AG10803 (cell line): ENCODE measurements around the gene TMPRSS12.
A peak's percentile ranks its signal among the peaks of the same experiment; 100 is the strongest.
"Not testable (repeated sequence)": the region's sequence is repeated elsewhere in the genome, so short reads cannot be mapped to it uniquely, and the experiment has no call there.

Experiments used
- DNase-seq: peaks from one replicate; pipeline ENCODE4 v3.0.0; 2010; ENCODE audit warnings: low read depth
- H3K4me3 ChIP-seq: 2 replicates; pipeline ENCODE4 v1.5.1; 2011; ENCODE audit warnings: mild to moderate bottlenecking, low read length, control low read depth
- TF ChIP-seq, protein P1 (sequence below): conservative IDR thresholded peaks from 2 replicates; pipeline ENCODE4 v1.5.1; 2011; ENCODE audit warnings: mild to moderate bottlenecking, low read length, control low read depth, inconsistent platforms

The TMPRSS12 gene

GRCh38 chr12:50928392-50928791 lies 85.7 kb downstream of the TMPRSS12 start:
- no peak overlapping the region for H3K4me3 ChIP-seq
- DNase-seq = no peak
- TF ChIP-seq, protein P1, sequence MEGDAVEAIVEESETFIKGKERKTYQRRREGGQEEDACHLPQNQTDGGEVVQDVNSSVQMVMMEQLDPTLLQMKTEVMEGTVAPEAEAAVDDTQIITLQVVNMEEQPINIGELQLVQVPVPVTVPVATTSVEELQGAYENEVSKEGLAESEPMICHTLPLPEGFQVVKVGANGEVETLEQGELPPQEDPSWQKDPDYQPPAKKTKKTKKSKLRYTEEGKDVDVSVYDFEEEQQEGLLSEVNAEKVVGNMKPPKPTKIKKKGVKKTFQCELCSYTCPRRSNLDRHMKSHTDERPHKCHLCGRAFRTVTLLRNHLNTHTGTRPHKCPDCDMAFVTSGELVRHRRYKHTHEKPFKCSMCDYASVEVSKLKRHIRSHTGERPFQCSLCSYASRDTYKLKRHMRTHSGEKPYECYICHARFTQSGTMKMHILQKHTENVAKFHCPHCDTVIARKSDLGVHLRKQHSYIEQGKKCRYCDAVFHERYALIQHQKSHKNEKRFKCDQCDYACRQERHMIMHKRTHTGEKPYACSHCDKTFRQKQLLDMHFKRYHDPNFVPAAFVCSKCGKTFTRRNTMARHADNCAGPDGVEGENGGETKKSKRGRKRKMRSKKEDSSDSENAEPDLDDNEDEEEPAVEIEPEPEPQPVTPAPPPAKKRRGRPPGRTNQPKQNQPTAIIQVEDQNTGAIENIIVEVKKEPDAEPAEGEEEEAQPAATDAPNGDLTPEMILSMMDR = no peak

GRCh38 chr12:50929831-50930230 lies 87.1 kb downstream of the TMPRSS12 start:
- TF ChIP-seq, protein P1 = no peak
- DNase-seq = no peak
- H3K4me3 ChIP-seq = no peak overlapping the region

DNA sequence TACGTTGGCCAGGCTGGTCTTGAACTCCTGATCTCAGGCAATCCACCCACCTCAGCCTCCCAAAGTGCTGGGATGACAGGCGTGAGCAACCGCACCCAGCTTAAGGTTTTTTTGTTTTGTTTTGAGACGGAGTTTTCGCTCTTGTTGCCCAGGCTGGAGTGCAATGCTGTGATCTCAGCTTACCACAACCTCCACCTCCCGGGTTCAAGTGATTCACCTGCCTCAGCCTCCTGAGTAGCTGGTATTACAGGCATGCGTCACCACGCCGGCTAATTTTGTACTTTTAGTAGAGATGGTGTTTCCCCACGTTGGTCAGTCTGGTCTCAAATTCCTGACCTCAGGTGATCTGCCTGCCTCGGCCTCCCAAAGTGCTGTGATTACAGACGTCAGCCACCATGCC lies 87.8 kb downstream of the TMPRSS12 start:
- DNase-seq, H3K4me3 ChIP-seq: not testable (repeated sequence)

GRCh38 chr12:50932787-50933280 lies 90.1 kb downstream of the TMPRSS12 start:
- H3K4me3 ChIP-seq = no peak overlapping the region
- DNase-seq = no peak
- TF ChIP-seq, protein P1 = no peak

- H3K4me3 ChIP-seq = no peak overlapping the region
- DNase-seq = no peak
- TF ChIP-seq, protein P1 = no peak
Observed at GRCh38 chr12:50933459-50934124, 90.9 kb downstream of the TMPRSS12 start.

DNA sequence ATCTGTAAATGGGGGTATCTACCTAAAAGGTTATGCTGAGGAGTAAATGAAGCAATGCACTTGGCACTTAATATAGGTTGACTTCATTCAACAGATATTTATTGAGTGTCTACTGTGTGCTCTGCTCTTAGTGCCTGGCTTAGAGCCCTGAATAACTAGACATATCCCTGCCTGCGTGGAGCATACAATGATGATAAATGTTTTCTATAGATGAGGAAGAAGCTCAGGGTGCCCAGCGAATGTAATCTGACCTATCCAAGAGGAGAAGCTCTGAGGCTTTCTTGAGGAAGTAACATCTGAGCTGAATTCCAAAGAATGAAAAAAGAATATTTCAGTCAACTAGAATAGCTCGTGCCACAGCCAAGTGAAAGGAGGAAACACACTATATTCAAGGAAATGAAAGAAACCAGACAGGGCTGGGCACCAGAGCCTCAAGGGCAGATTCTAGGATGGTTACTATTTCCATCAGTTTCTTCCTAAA lies 91.7 kb downstream of the TMPRSS12 start:
- TF ChIP-seq, protein P1 = no peak
- H3K4me3 ChIP-seq = no peak overlapping the region
- no peak for DNase-seq

GRCh38 chr12:50934981-50935807 lies 92.5 kb downstream of the TMPRSS12 start:
- TF ChIP-seq, protein P1 = no peak
- peak; percentile 60 for DNase-seq
- no peak overlapping the region for H3K4me3 ChIP-seq
